HG02885 (cell line): ENCODE measurements around the gene HOXB5.

Experiments used
- ATAC-seq: cut with Tn5 transposase; IDR thresholded peaks from one replicate; pipeline ENCODE4 v1.9.1; 2021; ENCODE audit warnings: mild to moderate bottlenecking; ENCODE audit not compliant: unreplicated experiment, poor library complexity

HOXB5 gene

GRCh38 chr17:48553826-48554225 is 39.8 kb downstream of the HOXB5 start:
- ATAC-seq, result no peak

GRCh38 chr17:48553190-48553547 is 40.4 kb downstream of the HOXB5 start:
- no peak for ATAC-seq

GRCh38 chr17:48552466-48553189 is 41.0 kb downstream of the HOXB5 start:
- no peak for ATAC-seq

- no peak for ATAC-seq
Measured at GRCh38 chr17:48551596-48552465, 41.7 kb downstream of the HOXB5 start.

- no peak for ATAC-seq
Measured at GRCh38 chr17:48551214-48551555, 42.4 kb downstream of the HOXB5 start.

GRCh38 chr17:48550502-48551213 is 42.9 kb downstream of the HOXB5 start:
- no peak for ATAC-seq

GRCh38 chr17:48549914-48550501 is 43.6 kb downstream of the HOXB5 start:
- no peak for ATAC-seq

- ATAC-seq, result no peak
Measured at GRCh38 chr17:48549281-48549630, 44.3 kb downstream of the HOXB5 start.

- no peak for ATAC-seq
Measured at GRCh38 chr17:48548523-48549280, 44.9 kb downstream of the HOXB5 start.

- ATAC-seq, result no peak
Measured at GRCh38 chr17:48547808-48548522, 45.6 kb downstream of the HOXB5 start.

- no peak for ATAC-seq
Measured at GRCh38 chr17:48546924-48547807, 46.4 kb downstream of the HOXB5 start.

- no peak for ATAC-seq
Measured at GRCh38 chr17:48546137-48546923, 47.2 kb downstream of the HOXB5 start.

- ATAC-seq, result no peak
Measured at GRCh38 chr17:48545539-48545938, 48.0 kb downstream of the HOXB5 start.

- ATAC-seq, result no peak
Measured at GRCh38 chr17:48545022-48545375, 48.6 kb downstream of the HOXB5 start, which contains the start of gene HOXB2. Gene HOXB2 (minus strand): TSS chr17:48545109. CDS start chr17:48544911, 198 bp downstream.

GRCh38 chr17:48544349-48545021 is 49.1 kb downstream of the HOXB5 start:
- no peak for ATAC-seq

- ATAC-seq, result peak; percentile 13
Measured at GRCh38 chr17:48543854-48544348, 49.7 kb downstream of the HOXB5 start.
